DMS53 treated with DMSO at 0.1 percent for 48 hours (cell line): ENCODE data around the gene KRT28.

ENCODE experiments used
- DNase-seq: peaks from one replicate; lab custom pipeline; 2025; ENCODE audit not compliant: unreplicated experiment; lab: John Stamatoyannopoulos, UW

The KRT28 gene

GRCh38 chr17:40799859-40800258, at the start of gene KRT28:
TSS of gene KRT28 (minus strand) at chr17:40799959. CDS start at chr17:40799893, 66 bp downstream.
- no peak for DNase-seq

GRCh38 chr17:40848583-40849235, 49.0 kb upstream of the KRT28 start:
- DNase-seq: no peak

GRCh38 chr17:40846515-40847144, 46.9 kb upstream of the KRT28 start:
- DNase-seq: no peak

- DNase-seq: no peak
Measured at GRCh38 chr17:40844671-40845107, 44.9 kb upstream of the KRT28 start.

GRCh38 chr17:40843242-40843641, 43.5 kb upstream of the KRT28 start:
- no peak for DNase-seq

GRCh38 chr17:40841246-40841645, 41.5 kb upstream of the KRT28 start:
- no peak for DNase-seq

- no peak for DNase-seq
Measured at GRCh38 chr17:40839194-40839593, 39.4 kb upstream of the KRT28 start.

- no peak for DNase-seq
Measured at GRCh38 chr17:40836020-40836419, 36.3 kb upstream of the KRT28 start.

GRCh38 chr17:40833882-40834281, 34.1 kb upstream of the KRT28 start:
- no peak for DNase-seq

- DNase-seq: no peak
Measured at GRCh38 chr17:40832840-40833239, 33.1 kb upstream of the KRT28 start.

- no peak for DNase-seq
Measured at GRCh38 chr17:40830085-40830776, 30.5 kb upstream of the KRT28 start.

- DNase-seq: no peak
Measured at GRCh38 chr17:40828454-40829044, 28.8 kb upstream of the KRT28 start.

GRCh38 chr17:40827746-40828453, 28.1 kb upstream of the KRT28 start:
- no peak for DNase-seq

- no peak for DNase-seq
Measured at GRCh38 chr17:40825599-40825998, 25.8 kb upstream of the KRT28 start.

GRCh38 chr17:40824015-40824832, 24.5 kb upstream of the KRT28 start:
- no peak for DNase-seq

GRCh38 chr17:40822132-40822812, 22.5 kb upstream of the KRT28 start, which contains the start of gene KRT10:
TSS of gene KRT10 (minus strand) at chr17:40822614. CDS start at chr17:40822585, 29 bp downstream.
- no peak for DNase-seq

GRCh38 chr17:40821536-40821935, 21.8 kb upstream of the KRT28 start:
- DNase-seq: no peak

- DNase-seq: no peak
Measured at GRCh38 chr17:40820228-40820838, 20.6 kb upstream of the KRT28 start.

GRCh38 chr17:40819528-40820125, 19.9 kb upstream of the KRT28 start:
- DNase-seq: no peak
